HT-29 (cell line): ENCODE results near the gene DUSP5. TPM values are rescaled to one million over a fixed set of nuclear protein-coding genes. Genes with fewer than 3 reads are reported as not detected.
A peak's percentile ranks its signal among the peaks of the same experiment; 100 is the strongest.

ENCODE experiments used
- DNase-seq: peaks from one replicate; pipeline ENCODE4 v3.0.0-alpha.2; 2015; ENCODE audit warnings: low spot score
- total RNA-seq: library from RNA; depleted of rRNA; stranded (reverse); fragments of >200 nt; shearing (Covaris generic); gene quantifications from 2 replicates; pipeline ENCODE4 v1.2.3, GENCODE V29; 2014; rRNA removed

DUSP5 gene
- total RNA-seq, 1 experiment from 2014 or later, result 31.4 TPM

DNA sequence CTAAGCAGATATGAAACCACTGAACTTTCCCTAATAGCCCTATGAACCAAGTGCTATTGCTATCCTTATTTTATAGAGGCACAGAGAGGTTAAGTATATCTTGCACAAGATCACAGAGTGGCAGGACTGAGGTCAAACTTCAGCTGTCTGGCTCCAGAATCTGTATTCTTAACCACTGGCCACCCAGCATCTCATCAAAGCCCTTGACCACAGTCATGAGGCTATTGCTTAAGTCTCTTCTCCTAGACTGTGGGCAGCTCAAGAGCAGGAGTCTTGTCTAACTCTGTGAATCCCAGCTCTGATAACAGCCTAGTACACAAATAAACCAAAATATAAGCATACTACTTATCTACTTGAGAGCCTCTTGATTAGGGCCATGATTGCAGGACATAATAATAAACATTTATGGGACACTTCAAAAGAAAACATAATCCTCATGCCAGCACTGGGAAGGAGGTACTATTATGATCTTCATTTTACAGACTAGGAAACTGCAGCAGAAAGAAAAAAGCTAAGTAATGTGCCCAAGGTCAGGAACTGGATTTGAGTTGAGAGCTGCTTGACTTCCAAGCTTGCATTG is 47.3 kb downstream of the DUSP5 start:
- no peak for DNase-seq

DNA sequence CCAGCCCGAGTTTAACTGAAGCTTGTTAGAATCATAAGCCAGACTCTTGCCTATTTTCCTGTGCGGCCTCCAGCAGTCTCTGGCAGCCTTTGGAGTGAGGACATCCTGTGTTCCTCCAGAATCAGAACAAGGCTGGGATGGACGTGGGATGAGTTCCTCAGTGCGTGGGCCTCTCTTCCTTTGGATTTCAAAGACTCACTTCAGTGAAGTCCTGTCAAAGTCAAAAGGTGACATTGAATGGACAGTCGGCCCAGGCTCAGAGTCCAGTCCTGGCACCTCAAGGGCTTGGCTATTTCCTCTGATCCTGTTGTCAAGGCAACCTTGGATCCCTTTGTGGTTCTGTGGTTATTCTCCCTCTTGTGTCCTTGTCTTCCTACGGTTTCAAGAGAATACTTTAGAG is 48.4 kb downstream of the DUSP5 start:
- DNase-seq, result no peak

DNA sequence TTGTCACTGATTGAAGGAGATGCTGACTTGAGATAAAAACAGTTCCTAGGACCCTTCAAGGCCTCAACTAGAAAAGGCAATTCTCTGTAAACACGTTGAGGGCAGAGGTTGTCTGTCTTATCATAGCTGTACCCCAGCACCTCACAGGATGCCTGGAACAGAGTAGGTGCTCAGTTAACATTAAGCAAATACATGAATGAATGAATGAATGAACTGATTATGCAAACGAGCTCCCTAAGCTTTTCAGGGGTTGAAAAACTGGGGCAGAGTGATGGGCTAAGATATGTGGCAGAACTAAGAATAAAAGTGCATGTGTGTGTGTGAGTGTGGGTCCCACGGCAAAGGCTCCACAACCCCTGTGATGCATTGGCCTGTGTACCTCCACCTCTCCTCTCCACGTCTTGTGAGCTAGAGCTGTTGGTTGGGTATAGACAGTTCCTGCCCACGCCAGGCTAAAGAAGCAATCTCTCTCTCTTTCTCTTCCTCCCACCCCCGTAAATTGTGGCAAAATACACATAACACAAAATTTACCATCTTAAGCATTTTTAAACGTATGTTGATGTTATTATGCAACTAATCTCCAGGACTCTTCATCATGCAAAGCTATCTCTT is 48.9 kb downstream of the DUSP5 start:
- no peak for DNase-seq

DNA sequence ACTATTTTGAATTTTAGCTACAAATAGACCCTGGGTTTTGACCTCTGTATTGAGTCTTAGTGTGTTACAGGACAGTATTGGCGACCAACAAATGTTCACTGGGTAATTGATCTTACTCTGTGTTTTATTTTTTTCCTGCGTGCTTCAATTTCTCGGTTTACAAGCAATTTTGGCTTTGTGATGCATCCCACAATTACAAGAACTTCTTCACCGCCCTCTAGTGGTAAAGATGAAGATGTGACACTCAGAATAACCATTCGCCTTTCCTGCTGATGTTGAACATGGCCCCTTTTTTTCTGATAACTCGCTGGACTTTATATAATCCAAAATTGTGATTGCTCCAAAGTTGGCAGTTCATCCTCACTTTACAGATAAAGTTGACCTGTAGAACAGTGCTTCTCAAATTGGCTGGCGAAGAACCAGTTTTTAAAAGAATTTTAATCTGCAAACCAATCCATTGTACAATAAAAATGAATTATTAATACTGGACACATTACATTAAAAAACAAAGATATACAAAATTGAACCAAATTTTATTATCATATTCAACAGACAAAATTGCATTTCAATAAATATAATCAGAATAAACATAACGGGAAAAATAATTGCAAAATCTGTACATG is 49.5 kb downstream of the DUSP5 start:
- DNase-seq, result peak; percentile 50

DNA sequence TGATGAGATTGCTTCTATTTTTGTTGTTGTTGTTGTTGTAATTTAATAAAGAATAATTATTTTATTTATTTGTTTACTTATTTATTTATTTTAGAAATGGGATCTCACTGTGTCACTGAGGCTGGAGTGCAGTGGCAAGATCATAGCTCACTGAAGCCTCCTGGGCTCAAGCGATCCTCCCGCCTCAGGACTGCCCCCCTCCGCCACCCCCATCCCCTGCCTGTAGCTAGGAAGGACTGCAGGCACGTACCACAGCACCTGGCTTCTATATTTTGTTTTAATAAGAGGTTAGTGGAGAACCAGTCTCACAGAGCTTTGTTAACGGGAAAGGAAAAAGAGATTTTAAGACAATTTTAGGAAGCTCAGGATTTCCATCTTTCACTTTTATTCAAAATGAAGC is 50.3 kb downstream of the DUSP5 start:
- no peak for DNase-seq

DNA sequence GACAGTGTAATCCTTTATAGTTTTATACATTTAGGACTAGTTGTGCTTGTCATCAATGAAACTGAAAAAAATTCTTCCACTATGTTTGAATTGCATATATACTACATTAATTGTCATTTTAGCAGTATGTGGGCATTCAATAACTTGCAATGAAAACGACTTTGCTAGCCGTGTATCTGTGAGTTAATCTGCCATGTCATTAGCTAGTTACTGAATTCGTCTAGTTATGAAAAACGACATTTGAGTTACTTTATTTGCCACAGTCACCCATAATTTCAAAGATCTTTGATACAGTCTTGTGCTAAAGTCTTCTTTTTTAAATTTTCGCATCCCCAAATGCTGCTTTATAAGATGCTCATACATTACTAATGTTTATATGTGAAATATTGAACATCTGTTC is 51.5 kb downstream of the DUSP5 start:
- no peak for DNase-seq

DNA sequence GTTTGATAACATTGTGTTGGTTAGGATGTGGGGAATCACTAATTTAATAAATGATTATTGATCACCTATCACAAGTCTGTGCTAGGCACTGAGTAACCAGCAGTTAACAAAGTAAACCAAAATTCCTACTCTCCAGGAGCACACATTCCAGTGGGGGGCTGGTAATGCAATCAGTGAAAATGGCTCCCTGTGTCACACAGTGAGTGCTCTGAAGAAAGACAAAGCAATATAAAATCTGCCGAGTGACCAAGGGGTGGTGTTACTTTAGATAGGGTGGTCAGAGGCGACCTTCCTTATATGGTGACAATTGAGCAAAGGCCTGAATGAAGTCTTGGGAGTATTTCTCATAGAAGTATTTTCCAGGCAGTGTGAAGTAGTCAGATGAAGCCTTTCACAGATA is 56.2 kb downstream of the DUSP5 start:
- DNase-seq, result no peak

DNA sequence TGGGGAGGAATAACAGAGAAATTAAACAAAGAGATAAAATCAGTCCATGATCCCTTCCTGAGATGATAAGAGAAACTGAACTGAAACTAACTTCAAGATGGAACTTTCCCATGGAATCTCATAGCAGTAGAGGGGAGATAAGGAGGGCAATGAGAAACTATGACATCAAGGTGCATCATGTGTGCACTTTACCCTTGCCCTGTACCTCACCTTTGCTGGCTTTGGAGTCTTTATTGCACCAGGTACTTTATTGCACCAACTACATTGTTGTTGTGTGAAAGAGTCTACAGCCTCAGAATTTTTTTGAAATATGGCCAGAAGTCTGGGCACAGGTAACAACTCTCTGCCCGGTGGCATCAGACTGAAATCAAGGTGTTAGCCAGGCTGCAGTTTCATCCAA is 58.6 kb downstream of the DUSP5 start:
- DNase-seq, result no peak

DNA sequence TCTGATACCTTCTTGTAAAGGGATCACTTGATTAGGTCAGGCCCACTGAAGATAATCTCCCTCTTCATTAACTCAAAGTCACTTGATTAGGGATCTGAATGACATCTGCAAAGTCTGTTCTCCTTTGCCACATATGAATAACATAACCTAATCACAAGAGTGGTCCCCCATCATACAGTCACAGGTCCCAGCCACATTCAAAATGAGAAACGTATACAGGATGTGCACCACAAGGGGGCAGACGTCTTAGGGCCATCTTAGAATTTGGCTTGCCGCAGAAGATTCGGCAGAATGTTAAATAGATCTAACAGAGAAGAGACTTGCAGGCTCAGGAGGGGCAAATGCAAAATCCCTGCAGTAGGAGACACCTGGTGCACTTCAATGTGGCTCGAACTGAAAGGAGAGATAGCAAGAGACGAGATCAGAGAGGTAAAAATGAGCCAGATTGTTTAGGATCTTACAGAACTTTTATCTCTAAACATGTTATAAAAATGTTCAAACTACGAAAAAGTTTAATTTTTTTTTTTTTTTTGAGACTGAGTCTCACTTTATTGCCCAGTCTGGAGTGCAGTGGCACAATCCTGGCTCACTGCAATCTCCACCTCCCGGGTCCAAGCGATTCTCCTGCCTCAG is 59.4 kb downstream of the DUSP5 start:
- DNase-seq, result peak; percentile 39

DNA sequence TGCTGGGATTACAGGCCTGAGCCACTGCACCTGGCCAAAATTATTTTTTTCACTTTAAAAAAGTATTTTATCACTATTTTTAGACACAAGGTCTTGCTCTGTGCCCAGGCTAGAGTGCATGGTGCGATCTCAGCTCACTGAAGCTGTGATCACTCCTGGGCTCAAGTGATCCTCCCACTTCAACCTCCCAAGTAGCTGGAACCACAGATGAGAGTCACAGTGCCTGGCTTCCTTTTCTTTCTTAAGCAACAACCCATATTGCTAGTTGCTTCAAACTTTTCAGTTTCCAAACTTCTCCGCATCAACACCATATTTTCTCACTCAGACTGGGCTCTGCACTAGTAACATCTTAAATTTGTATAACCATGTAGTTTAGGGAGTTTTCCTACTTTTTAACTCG is 60.3 kb downstream of the DUSP5 start:
- DNase-seq, result no peak

DNA sequence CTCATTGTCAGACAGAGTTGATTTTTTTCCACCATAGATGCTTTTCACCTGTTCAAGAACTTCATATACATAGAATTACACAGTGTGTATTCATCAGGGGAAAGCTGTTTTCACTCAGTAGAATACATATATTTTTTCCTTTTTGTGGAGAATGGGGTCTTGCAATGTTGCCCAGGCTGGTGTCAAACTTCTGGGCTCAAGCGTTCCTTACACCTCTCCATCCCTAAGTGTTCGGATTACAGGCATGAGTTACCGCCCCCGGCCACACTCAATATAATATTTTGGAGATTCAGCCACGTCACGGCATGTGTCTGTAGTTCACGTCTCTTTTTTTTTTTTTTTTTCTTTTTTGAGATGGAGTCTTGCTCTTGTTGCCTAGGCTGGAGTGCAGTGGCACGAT is 62.3 kb downstream of the DUSP5 start:
- DNase-seq, result no peak

Other genes starting within 250 kb of the DUSP5 start
- 3.3 and 6.8 TPM in 2 replicates for gene SMNDC1, start 193.0 kb upstream of the DUSP5 start, total RNA-seq
- gene SMC3, start 69.8 kb downstream of the DUSP5 start, total RNA-seq, result 13.0 and 13.8 TPM in 2 replicates
- 0.13 TPM in 1 of 2 replicates, not detected in the other for gene RBM20, start 146.4 kb downstream of the DUSP5 start, total RNA-seq